HK-2 (cell line): ENCODE measurements around the gene PPP6R2.
A peak's percentile ranks its signal among the peaks of the same experiment; 100 is the strongest.

Source experiments
- DNase-seq: peaks from one replicate; pipeline ENCODE4 v3.0.0-alpha.2; 2018; ENCODE audit not compliant: unreplicated experiment

Gene PPP6R2

GRCh38 chr22:50485221-50486131 lies 142.3 kb downstream of the PPP6R2 start:
- DNase-seq: no peak

GRCh38 chr22:50486561-50487289 lies 143.6 kb downstream of the PPP6R2 start, which contains the start of gene MIOX:
Gene MIOX (plus strand): TSS chr22:50486859. CDS start chr22:50486898, 39 bp downstream.
- peak; percentile 73 for DNase-seq

DNA sequence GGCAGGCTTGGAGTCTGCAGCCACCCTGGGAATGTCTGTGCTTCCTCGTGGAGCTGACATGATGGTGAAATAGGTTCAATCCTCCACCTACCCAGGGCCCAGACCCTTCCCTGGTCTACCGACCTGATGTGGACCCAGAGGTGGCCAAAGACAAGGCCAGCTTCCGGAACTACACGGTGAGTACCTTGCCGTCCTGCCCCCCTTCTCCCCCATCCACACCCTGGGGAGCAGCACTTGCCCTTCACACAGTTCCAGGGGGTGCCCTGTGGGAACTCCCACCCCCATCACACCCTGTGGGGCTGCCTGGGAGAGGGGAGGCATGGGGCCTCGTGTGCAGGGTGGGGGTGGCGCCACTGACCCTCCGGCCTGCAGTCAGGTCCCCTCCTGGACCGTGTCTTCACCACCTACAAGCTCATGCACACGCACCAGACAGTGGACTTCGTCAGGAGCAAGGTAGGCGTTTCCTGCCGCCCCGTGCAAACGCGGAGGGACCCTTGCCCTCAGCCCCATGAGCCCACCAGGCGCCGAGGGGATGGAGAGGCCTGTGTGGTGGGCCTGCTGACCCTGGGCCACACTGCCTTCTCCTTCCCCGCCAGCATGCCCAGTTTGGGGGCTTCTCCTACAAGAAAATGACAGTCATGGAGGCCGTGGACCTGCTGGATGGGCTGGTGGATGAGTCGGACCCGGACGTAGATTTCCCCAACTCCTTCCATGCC lies 144.3 kb downstream of the PPP6R2 start:
- DNase-seq: no peak

GRCh38 chr22:50488006-50488677 lies 145.0 kb downstream of the PPP6R2 start:
- no peak for DNase-seq

- no peak for DNase-seq
These were observed 145.8 kb downstream of the PPP6R2 start for GRCh38 chr22:50488886-50489285.

- no peak for DNase-seq
These were observed 146.5 kb downstream of the PPP6R2 start for GRCh38 chr22:50489363-50490243.

DNA sequence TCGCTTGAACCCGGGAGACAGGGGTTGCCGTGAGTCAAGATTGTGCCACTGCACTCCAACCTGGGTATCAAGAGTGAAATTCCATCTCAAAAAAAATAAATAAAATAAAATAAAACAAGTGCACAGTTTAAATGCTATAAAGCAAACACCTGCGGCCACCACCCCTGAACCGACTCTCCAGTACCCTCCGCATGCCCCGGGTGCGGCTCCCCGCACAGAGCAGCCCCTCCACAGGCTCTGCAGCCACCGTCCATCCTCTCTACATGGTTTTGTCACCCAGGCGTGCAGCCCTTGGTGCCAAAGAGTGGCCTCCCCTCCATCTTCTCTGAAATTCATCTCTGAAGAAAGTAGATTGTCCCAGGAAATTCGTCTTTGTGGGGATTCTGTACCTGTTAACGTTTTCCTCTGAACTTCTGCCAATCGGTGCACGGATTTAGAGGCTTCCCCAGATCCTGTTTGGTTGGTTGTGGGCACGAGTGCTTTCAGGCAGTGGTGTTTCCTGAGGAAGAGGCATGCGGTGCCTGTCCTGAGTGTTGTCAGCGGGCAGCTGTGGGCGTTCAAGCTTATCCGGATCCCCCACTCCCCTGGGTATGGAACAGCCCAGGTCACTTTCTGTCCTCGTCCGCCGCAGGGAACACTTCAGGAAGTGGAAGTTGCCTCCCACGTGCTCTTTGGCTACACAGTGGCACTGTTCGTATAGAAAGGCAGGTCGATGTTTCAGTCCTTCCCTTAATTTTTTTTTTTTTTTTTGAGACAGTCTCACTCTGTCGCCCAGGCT lies 147.6 kb downstream of the PPP6R2 start:
- DNase-seq: no peak
